GM19351 (cell line): ENCODE measurements around the gene SLC6A16.
"Not testable (repeated sequence)": the region's sequence is repeated elsewhere in the genome, so short reads cannot be mapped to it uniquely, and the experiment has no call there.

Experiments used
- ATAC-seq: cut with Tn5 transposase; IDR thresholded peaks from one replicate; pipeline ENCODE4 v1.9.1; 2021; ENCODE audit warnings: mild to moderate bottlenecking, moderate library complexity; ENCODE audit not compliant: unreplicated experiment

Gene SLC6A16

GRCh38 chr19:49287141-49287770 is 37.7 kb downstream of the SLC6A16 start:
- no peak for ATAC-seq

- ATAC-seq: no peak
Observed at GRCh38 chr19:49282184-49282583, 42.8 kb downstream of the SLC6A16 start.

GRCh38 chr19:49272204-49272603 is 52.8 kb downstream of the SLC6A16 start:
- ATAC-seq: no peak

- no peak for ATAC-seq
Observed at GRCh38 chr19:49271080-49271753, 53.8 kb downstream of the SLC6A16 start.

GRCh38 chr19:49266409-49266808 is 58.6 kb downstream of the SLC6A16 start:
- ATAC-seq: not testable (repeated sequence)

- no peak for ATAC-seq
Observed at GRCh38 chr19:49264258-49264657, 60.7 kb downstream of the SLC6A16 start.

DNA sequence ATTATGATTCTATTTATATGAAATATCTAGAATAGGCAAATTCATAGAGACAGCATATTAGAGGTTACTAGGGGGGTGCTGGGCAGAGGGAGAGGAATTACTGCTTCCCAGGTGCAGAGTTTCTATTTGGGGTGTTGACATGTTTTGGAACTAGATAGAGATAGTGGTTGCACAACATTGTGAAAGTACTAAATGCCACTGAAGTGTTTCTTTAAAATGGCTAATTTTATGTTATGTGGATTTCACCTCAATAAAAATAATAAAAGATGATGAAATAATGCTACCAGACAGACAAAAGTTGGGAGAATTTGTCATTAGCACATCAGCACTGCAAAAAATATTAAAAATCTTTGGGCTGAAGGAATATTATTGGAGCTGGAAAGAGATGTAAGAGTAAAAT is 63.4 kb downstream of the SLC6A16 start:
- ATAC-seq: no peak

- no peak for ATAC-seq
Observed at GRCh38 chr19:49256691-49257090, 68.3 kb downstream of the SLC6A16 start.

- ATAC-seq: no peak
Observed at GRCh38 chr19:49255674-49256073, 69.3 kb downstream of the SLC6A16 start.

DNA sequence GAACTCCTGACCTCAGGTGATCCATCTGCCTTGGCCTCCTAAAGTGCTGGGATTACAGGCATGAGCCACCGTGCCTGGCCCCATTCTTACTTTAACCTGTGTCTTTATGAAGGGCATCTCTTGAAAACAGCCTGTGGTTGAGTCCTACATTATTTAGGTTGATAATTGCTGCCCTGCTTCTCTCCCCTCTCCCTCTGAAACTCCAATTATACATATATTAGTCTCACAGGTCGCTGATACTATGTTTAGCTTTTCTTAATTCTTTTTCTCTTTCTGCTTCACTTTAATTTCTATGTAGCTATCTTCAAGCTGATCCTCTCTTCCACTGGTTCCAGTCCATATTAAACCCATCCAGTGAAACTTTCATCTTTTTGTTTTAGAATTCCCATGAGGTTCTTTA is 75.1 kb downstream of the SLC6A16 start:
- no peak for ATAC-seq

DNA sequence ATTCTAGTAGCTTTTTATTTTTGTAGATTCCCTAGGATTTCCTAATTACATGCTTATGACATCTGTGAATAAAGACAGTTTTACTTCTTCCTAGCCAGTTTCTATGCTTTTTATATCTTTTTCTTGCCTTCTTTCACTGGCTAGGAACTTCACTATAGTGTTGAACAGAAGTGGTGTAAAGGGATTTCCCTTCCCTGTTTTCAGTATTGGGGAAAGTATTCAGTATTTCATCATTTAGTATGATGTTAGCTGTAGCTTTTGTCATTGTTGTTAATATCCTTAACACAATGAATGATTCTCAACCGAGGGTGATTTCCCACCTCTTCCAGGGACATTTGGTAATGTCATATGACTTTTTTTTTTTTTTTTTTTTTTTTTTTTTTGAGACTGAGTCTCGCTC is 77.3 kb downstream of the SLC6A16 start:
- no peak for ATAC-seq

- ATAC-seq: no peak
Observed at GRCh38 chr19:49244256-49244655, 80.7 kb downstream of the SLC6A16 start.

GRCh38 chr19:49243726-49244125 is 81.3 kb downstream of the SLC6A16 start:
- no peak for ATAC-seq

DNA sequence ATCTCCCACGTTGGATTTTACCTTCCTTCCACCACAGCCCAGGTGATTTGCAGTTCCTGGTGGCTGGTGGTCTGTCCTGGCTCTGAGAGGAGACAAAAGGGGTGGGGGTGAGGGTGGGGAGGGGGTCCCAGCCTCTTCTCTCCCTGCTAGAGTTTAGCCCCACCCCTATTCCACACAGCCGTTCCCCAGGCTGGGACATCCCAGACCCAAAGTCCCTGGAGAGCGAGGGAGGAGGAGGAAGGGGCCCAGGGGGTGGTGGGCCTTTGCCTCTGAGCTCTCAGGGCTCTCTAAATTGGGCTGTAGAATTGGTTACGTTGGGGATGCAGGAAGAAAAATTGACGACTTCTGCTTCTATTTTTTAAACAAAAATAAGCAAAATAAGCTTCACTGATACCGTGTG is 81.9 kb downstream of the SLC6A16 start:
- ATAC-seq: no peak

GRCh38 chr19:49241769-49242168 is 83.2 kb downstream of the SLC6A16 start:
- no peak for ATAC-seq
